ENCODE measurements around the gene RTL9. TPM values are rescaled to one million over a fixed set of nuclear protein-coding genes. Genes with fewer than 3 reads are reported as not detected.

The RTL9 gene
- total RNA-seq, 1 donor from 2014 or later, result under 0.01 TPM

DNA sequence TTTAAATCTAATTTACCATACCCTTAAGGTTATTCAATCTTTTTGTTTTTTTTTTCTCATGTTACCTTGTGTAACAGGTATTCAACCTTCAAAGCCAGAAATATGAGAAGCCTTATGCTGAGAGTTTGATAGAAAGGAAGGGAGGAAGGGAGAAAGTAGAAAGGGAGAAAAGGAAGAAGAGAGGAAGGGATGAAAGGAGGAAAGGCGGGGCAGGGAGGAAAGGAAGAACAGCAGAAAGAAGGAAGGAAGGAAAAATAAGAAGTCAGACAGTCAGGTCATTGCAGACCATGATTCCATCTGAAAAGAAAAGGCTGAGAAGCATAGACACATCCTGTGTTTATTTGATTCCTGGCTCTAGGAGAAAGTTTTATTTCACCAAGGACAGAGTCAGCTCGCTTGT, 30.9 kb downstream of the RTL9 start:
- TF ChIP-seq, protein P1, sequence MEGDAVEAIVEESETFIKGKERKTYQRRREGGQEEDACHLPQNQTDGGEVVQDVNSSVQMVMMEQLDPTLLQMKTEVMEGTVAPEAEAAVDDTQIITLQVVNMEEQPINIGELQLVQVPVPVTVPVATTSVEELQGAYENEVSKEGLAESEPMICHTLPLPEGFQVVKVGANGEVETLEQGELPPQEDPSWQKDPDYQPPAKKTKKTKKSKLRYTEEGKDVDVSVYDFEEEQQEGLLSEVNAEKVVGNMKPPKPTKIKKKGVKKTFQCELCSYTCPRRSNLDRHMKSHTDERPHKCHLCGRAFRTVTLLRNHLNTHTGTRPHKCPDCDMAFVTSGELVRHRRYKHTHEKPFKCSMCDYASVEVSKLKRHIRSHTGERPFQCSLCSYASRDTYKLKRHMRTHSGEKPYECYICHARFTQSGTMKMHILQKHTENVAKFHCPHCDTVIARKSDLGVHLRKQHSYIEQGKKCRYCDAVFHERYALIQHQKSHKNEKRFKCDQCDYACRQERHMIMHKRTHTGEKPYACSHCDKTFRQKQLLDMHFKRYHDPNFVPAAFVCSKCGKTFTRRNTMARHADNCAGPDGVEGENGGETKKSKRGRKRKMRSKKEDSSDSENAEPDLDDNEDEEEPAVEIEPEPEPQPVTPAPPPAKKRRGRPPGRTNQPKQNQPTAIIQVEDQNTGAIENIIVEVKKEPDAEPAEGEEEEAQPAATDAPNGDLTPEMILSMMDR (IDR thresholded peaks at IDR 0.05; ENCODE audit: insufficient read depth, low read length, poor library complexity, severe bottlenecking), result no peak

DNA sequence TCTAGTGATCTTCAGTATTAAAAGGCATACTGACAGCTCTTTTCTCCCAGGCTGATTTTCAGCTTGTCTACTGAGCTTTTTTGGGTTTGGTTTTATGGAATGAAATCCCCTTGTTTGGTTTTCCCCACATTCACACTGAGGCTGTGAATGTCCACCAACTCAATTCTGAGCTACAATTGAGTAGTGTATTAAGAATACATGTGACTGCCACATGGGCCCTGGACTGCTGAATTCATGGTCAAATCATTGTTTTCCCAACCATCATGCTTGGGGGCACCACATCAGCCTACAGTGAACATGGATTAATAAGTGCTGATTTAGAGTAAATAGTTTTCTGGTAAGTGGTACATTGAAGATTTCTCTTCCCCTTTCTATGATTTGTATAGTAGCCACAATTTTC, 32.4 kb downstream of the RTL9 start:
- DNase-seq (ENCODE audit: low read depth), result no peak
- TF ChIP-seq, protein P1 (IDR thresholded peaks at IDR 0.05; ENCODE audit: insufficient read depth, low read length, poor library complexity, severe bottlenecking), result no peak
- no peaks in the 10 kb centered on the region for H3K27me3 ChIP-seq (ENCODE audit: control insufficient read depth, insufficient read depth, low read length)
- no peaks in the 10 kb centered on the region for H3K36me3 ChIP-seq (ENCODE audit: control insufficient read depth, insufficient read depth, low read length)
- H3K4me3 ChIP-seq (ENCODE audit: low read depth, low read length), result no peak overlapping the region

More for the DNA sequence above, 30.9 kb downstream of the RTL9 start:
- DNase-seq (ENCODE audit: low read depth), result no peak
- no peaks in the 10 kb centered on the region for H3K36me3 ChIP-seq (ENCODE audit: control insufficient read depth, insufficient read depth, low read length)
- no peak overlapping the region for H3K4me3 ChIP-seq (ENCODE audit: low read depth, low read length)
- no peaks in the 10 kb centered on the region for H3K27me3 ChIP-seq (ENCODE audit: control insufficient read depth, insufficient read depth, low read length)

DNA sequence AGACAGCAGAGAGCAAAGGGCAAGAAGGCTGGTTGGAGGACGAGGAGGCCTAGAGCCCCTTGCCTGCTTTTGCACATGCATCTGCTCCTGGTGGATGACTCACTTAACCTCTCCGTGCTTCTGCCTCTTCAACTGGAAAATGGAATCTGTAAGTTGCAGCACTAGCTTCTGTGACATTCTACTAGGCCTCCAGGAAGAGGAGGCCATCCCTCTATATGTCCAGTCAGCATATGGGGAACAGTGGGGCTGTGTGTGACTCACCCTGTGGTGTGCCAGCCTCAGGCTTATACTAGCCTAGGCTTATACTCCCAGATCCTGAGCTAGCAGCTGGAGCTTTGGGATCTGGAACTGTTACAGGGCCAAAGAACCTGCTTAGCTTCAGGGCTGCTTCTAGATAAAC, 36.0 kb downstream of the RTL9 start:
- TF ChIP-seq, protein P1 (IDR thresholded peaks at IDR 0.05; ENCODE audit: insufficient read depth, low read length, poor library complexity, severe bottlenecking), result no peak
- Histone ChIP-seq H3K27me3 (ENCODE audit: control insufficient read depth, insufficient read depth, low read length) (no peaks in the 10 kb centered on the region), H3K4me3 (ENCODE audit: low read depth, low read length) (no peak overlapping the region), H3K36me3 (ENCODE audit: control insufficient read depth, insufficient read depth, low read length) (no peaks in the 10 kb centered on the region)
- no peak for DNase-seq (ENCODE audit: low read depth)

DNA sequence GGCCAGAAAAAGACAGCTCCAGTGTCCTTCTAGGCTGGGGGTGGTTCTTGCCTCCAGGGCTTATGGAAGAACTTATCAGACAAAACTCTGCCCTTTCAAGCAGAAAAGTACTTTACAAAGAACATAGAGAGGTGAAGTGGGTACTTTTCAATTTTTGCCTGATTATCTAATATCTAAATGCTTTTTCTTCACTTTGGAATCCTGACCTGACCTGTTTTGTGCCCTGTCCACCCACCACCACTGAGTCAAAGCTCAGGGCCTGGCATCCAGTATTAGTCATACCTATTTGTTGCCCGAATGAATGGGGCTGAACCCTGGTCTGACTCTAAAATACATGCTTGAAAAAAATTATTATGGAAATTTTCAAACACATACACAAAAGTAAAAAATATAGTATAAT, 37.2 kb downstream of the RTL9 start:
- TF ChIP-seq, protein P1 (IDR thresholded peaks at IDR 0.05; ENCODE audit: insufficient read depth, low read length, poor library complexity, severe bottlenecking), result no peak
- no peak overlapping the region for H3K4me3 ChIP-seq (ENCODE audit: low read depth, low read length)
- H3K27me3 ChIP-seq (ENCODE audit: control insufficient read depth, insufficient read depth, low read length), result no peaks in the 10 kb centered on the region
- H3K36me3 ChIP-seq (ENCODE audit: control insufficient read depth, insufficient read depth, low read length), result no peaks in the 10 kb centered on the region
- no peak for DNase-seq (ENCODE audit: low read depth)

DNA sequence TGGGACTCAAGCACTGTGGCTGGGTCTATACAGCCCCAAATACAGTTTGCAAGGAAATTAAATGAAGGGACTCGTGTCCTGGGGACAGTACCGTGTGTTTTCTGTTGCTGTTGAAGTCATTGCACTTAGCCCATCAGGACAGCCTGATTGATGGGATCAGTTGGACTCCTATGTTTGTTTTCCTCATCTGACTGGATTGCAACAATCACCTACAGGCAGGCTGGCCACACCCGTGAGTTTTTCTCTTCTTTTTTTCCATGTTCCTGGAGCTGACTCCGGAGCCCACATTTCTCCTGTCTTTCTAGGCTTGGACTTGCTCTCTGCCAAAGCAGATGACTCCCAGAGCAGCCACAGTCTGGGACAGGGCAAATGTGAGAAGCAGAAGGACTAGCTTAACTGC, 38.1 kb downstream of the RTL9 start:
- Histone ChIP-seq H3K4me3 (ENCODE audit: low read depth, low read length) (no peak overlapping the region), H3K36me3 (ENCODE audit: control insufficient read depth, insufficient read depth, low read length) (no peaks in the 10 kb centered on the region), H3K27me3 (ENCODE audit: control insufficient read depth, insufficient read depth, low read length) (no peaks in the 10 kb centered on the region)
- DNase-seq (ENCODE audit: low read depth), result no peak
- TF ChIP-seq, protein P1 (IDR thresholded peaks at IDR 0.05; ENCODE audit: insufficient read depth, low read length, poor library complexity, severe bottlenecking), result no peak

DNA sequence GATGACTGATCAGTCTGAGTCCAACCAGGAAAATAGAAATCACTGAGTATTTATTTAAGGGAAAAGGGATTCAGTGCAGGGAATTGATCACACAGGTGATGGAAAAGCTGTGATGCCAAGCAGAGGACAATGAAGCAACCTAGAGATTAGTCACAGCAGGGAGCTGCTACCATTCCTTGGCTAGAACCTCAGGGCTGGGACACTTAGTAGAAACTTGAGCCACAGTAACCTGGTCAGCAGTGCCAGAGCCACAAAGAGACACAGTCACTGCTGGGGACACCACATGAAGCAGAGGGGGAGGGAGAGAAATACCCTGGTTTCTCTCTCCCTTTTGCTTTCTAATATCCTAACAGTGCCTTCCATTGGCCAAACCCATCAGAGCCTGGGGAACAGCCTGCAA, 38.7 kb downstream of the RTL9 start:
- Histone ChIP-seq H3K27me3 (ENCODE audit: control insufficient read depth, insufficient read depth, low read length) (no peaks in the 10 kb centered on the region), H3K4me3 (ENCODE audit: low read depth, low read length) (no peak overlapping the region), H3K36me3 (ENCODE audit: control insufficient read depth, insufficient read depth, low read length) (no peaks in the 10 kb centered on the region)
- TF ChIP-seq, protein P1 (IDR thresholded peaks at IDR 0.05; ENCODE audit: insufficient read depth, low read length, poor library complexity, severe bottlenecking), result no peak
- DNase-seq (ENCODE audit: low read depth), result no peak

Measured in kidney epithelial cell (primary cell).